B cell (primary cell): ENCODE data around the gene HTT-AS.

Experiments
- CTCF ChIP-seq: fragments of 200-600 bp; IDR thresholded peaks from one replicate; pipeline ENCODE4 v1.8.0; 2022; ENCODE audit warnings: antibody characterized with exemption, mild to moderate bottlenecking
- EZH2 ChIP-seq: IDR thresholded peaks from 2 replicates; pipeline ENCODE4 v1.6.1; 2012; ENCODE audit warnings: borderline replicate concordance, low read depth, mild to moderate bottlenecking, moderate library complexity, low read length; ENCODE audit not compliant: insufficient read depth, poor library complexity, severe bottlenecking

DNA sequence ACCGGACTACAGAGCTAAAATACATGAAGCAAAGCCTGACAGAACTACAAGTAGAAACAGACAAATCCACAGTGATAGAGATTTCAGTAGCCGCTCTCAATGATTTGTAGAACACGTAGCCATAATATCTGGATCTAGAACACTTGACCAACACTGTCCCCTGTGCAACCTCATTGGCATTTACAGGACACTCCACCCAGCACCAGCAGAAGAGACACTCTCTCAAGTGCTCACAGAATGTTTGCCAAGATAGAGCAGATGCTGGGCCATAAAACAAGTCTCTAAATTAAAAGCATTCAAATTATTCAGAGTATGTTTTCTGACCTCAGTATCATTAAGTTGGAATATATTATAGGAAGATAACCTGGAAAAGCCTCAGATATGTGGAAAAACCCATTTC is 21.9 kb upstream of the HTT-AS start:
- no peak for TF ChIP-seq CTCF
- no peak for TF ChIP-seq EZH2
